ENCODE results near the gene SFI1. TPM values are rescaled to one million over a fixed set of nuclear protein-coding genes. Genes with fewer than 3 reads are reported as not detected.

The SFI1 gene
- total RNA-seq, 1 experiment from 2014 or later = 61.6 TPM

DNA sequence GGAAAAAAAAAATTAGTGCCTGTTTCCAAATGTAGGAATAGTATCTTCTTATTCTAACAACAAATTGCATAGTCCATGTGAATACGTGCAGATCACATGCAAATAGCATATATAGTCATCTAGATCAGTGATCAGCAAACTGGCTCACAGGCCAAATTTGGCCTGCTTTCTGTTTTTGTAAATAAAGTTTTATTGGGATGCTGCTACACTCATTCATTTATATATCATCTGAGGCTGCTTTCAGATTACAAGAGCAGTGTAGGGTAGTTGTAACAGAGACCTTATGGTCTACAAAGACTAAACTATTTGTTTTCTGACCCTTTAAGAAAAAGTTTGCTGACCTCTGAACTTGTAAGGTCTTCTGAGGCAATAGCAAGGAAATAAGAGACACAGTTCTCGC, 65.6 kb downstream of the SFI1 start:
- Histone ChIP-seq H3K27me3 (replicated peaks; ENCODE audit: insufficient read depth, low read depth, low read length, poor library complexity) (no peaks in the 10 kb centered on the region), H3K36me3 (ENCODE audit: insufficient read depth, low read length, poor library complexity, severe bottlenecking) (peaks cover 9% of the 10 kb centered on the region), H3K4me3 (ENCODE audit: low read depth, low read length, poor library complexity, severe bottlenecking) (no peak overlapping the region), H3K4me1 (ENCODE audit: insufficient read depth, low read length, poor library complexity, severe bottlenecking) (no peaks in the 10 kb centered on the region), H3K9me3 (ENCODE audit: low read depth, low read length, poor library complexity, severe bottlenecking) (no peaks in the 10 kb centered on the region), H3K27ac (ENCODE audit: low read depth, low read length, poor library complexity, severe bottlenecking) (no peak overlapping the region)
- no TSS peak for BruUV-seq (replicated peaks)
- no peak for DNase-seq (ENCODE audit: low spot score)
- ChIA-PET POLR2A (ENCODE audit: low non-redundant PET) (no interaction called here), CTCF (no interaction called here)
- intact Hi-C loops (cut with micrococcal nuclease; ENCODE audit: unreplicated experiment) = no loop called here
- TF ChIP-seq, protein P1, sequence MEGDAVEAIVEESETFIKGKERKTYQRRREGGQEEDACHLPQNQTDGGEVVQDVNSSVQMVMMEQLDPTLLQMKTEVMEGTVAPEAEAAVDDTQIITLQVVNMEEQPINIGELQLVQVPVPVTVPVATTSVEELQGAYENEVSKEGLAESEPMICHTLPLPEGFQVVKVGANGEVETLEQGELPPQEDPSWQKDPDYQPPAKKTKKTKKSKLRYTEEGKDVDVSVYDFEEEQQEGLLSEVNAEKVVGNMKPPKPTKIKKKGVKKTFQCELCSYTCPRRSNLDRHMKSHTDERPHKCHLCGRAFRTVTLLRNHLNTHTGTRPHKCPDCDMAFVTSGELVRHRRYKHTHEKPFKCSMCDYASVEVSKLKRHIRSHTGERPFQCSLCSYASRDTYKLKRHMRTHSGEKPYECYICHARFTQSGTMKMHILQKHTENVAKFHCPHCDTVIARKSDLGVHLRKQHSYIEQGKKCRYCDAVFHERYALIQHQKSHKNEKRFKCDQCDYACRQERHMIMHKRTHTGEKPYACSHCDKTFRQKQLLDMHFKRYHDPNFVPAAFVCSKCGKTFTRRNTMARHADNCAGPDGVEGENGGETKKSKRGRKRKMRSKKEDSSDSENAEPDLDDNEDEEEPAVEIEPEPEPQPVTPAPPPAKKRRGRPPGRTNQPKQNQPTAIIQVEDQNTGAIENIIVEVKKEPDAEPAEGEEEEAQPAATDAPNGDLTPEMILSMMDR (conservative IDR thresholded peaks at IDR 0.05; ENCODE audit: low read depth, low read length) = no peak
- TF ChIP-seq EZH2 (IDR thresholded peaks at IDR 0.05; ENCODE audit: borderline replicate concordance, low read depth, low read length, poor library complexity, severe bottlenecking) = no peak

DNA sequence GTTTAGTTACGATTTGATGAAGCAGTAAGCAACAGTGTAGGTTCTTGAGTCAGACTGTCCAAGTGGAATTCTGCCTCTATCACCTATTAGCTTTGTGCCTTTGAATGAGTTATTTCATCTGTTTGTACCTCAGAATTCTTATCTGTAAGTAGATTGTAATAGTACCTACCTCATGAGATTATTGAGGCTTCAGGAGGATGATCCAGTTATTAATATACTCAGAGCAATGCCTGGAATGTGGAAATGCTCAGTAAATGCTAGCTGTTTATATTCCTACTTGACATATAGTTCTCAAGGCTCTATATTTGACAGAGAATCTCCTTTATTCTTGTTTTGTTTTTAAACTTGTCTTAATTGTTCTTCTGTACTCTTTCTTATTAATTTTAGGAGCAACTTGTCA, 70.1 kb downstream of the SFI1 start:
- intact Hi-C loops (cut with micrococcal nuclease; ENCODE audit: unreplicated experiment) = no loop called here
- POLR2A ChIA-PET (ENCODE audit: low non-redundant PET) = no interaction called here
- no peak for DNase-seq (ENCODE audit: low spot score)
- CTCF ChIA-PET = interaction anchor here (0.6 kb wide), 1 partner anchor 99 kb away, joined by 3 read pairs; no protein-coding TSS in a partner anchor
- Histone ChIP-seq H3K4me1 (ENCODE audit: insufficient read depth, low read length, poor library complexity, severe bottlenecking) (no peaks in the 10 kb centered on the region), H3K27ac (ENCODE audit: low read depth, low read length, poor library complexity, severe bottlenecking) (no peak overlapping the region), H3K4me3 (ENCODE audit: low read depth, low read length, poor library complexity, severe bottlenecking) (no peak overlapping the region), H3K27me3 (replicated peaks; ENCODE audit: insufficient read depth, low read depth, low read length, poor library complexity) (no peaks in the 10 kb centered on the region), H3K9me3 (ENCODE audit: low read depth, low read length, poor library complexity, severe bottlenecking) (no peaks in the 10 kb centered on the region), H3K36me3 (ENCODE audit: insufficient read depth, low read length, poor library complexity, severe bottlenecking) (no peaks in the 10 kb centered on the region)
- TF ChIP-seq EZH2 (IDR thresholded peaks at IDR 0.05; ENCODE audit: borderline replicate concordance, low read depth, low read length, poor library complexity, severe bottlenecking) = no peak
- TF ChIP-seq, protein P1 (conservative IDR thresholded peaks at IDR 0.05; ENCODE audit: low read depth, low read length) = no peak
- no TSS peak for BruUV-seq (replicated peaks)

DNA sequence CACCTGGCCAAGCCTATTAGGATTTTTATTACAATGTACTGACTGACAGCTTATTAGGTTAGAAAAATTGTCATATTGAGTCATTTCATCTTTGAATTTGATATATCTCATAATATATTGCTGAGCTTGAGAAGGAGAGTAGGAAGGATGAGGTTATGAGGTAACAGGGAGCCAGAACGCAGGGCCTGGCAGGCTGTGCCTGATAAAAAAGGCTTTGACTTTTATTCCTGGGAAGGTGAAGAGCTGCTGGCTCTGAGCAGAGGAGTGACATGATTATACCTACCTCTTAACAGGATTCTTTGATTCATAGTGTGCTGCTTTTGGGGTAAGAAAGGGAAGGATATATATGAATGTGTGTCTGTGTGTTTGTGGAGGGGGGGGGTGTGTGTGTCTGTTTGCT, 70.9 kb downstream of the SFI1 start:
- H3K4me1 ChIP-seq (ENCODE audit: insufficient read depth, low read length, poor library complexity, severe bottlenecking) = no peaks in the 10 kb centered on the region
- H3K27me3 ChIP-seq (replicated peaks; ENCODE audit: insufficient read depth, low read depth, low read length, poor library complexity) = no peaks in the 10 kb centered on the region
- DNase-seq (ENCODE audit: low spot score) = no peak
- CTCF ChIA-PET = no interaction called here
- H3K36me3 ChIP-seq (ENCODE audit: insufficient read depth, low read length, poor library complexity, severe bottlenecking) = no peaks in the 10 kb centered on the region
- BruUV-seq (replicated peaks) = no TSS peak
- H3K27ac ChIP-seq (ENCODE audit: low read depth, low read length, poor library complexity, severe bottlenecking) = no peak overlapping the region
- POLR2A ChIA-PET (ENCODE audit: low non-redundant PET) = no interaction called here
- H3K4me3 ChIP-seq (ENCODE audit: low read depth, low read length, poor library complexity, severe bottlenecking) = no peak overlapping the region
- intact Hi-C loops (cut with micrococcal nuclease; ENCODE audit: unreplicated experiment) = no loop called here
- H3K9me3 ChIP-seq (ENCODE audit: low read depth, low read length, poor library complexity, severe bottlenecking) = no peaks in the 10 kb centered on the region
- TF ChIP-seq, protein P1 (conservative IDR thresholded peaks at IDR 0.05; ENCODE audit: low read depth, low read length) = no peak
